GM21367 (cell line): ENCODE measurements around the gene WDTC1.

Experiments
- ATAC-seq: cut with Tn5 transposase; IDR thresholded peaks from one replicate; pipeline ENCODE4 v1.9.1; 2021; ENCODE audit not compliant: unreplicated experiment

Gene WDTC1

DNA sequence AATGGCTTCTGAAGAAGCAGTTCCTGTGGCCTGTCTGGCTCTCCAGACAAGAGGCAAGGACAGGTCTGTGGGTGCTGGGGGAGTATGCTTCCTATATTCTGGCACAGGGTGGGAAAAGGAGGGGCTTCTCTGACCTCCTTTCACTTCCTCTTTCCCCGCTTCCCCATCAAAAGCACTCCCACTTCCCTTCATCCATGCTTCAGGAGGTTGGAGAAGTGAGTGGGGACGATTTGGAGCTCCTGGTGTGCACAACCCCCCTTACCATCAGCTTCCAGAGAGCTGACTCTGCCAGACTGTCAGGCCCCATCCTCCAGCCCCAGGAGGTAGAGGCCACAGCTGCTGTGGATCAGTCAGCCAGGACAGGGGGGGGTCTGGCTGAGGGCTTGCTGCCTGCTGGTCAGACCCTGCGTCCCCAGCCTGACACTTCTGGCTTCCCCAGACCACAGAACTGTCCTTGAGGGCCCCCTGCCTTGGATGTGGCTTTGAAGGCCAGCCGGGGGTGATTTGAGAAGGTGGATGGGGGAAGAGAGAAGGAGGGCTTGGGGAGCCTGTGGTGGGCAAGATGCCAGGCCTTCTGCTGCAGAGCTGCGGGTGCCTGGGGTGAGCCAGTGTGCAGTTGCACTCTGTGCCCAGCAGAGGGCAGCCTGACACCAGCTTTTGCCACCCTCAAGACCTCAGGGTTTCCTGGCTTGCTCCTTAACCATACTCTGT, 66.1 kb downstream of the WDTC1 start:
- no peak for ATAC-seq

- no peak for ATAC-seq
Observed at GRCh38 chr1:27301052-27301422, 66.6 kb downstream of the WDTC1 start.

DNA sequence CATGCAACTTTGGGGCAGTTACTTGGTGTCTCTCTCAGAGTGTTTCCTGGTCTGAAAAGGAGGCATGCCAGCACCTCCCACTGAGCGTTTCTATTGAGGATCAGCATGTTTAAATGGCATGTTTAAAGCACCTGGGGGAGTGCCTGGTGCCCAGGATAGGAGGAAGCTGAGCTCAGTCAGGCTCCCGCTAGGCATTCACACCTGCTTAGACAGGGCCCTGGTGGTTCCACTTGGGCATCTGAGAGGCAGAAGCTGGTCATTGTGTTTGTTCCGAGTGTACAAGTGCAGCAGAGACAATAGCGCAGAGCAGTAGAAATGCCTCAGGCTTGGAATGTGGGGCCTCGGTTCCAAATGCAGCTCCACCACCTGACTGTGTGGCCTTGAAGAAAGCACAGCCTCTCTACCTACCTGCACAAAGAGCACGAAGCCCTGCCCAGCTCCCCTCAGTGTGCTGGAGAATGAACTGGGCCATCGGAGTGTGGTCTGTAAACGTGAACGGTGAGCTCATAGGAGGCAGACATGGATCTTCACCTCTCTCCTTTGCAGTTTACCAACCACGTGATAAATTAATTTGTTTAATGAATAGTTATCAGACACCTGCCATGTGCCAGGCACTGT, 67.3 kb downstream of the WDTC1 start:
- ATAC-seq: no peak

DNA sequence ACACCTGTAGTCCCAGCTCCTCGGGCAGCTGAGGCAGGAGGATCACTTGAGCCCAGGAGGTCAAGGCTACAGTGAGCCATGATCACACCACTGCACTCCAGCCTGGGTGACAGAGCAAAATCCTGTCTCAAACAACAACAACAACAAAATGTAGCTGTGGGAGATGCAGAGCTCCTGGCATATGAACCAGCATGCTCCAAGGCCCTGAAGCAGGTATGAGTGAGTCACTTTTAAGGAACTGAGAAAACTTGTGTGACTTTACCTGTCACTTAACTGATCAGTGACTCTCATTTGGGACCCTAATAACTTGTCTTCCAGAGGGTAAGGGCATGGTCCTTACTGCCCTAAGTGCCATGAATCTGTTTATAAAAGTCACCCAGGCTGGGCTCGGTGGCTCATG, 68.2 kb downstream of the WDTC1 start:
- no peak for ATAC-seq

GRCh38 chr1:27303509-27303908, 69.1 kb downstream of the WDTC1 start:
- no peak for ATAC-seq

DNA sequence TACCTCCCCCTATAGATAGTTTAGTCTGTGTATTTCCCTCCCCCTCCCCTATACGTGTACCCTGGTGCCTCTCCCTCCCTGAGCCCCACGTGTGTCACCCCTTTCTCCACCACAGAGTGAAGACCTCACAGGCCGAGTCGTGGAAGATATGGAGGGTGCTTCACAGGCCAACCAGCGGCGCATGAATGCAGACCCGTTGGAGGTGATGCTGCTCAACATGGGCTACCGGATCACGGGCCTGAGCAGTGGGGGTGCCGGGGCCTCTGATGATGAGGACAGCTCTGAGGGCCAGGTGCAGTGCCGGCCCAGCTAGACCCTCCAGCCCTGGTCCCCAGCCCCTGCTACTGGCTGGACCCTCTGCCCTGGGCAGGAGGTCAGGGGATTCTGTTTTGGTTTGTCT, 71.6 kb downstream of the WDTC1 start:
- ATAC-seq: no peak

- ATAC-seq: no peak
Observed at GRCh38 chr1:27306892-27307761, 72.7 kb downstream of the WDTC1 start.

- no peak for ATAC-seq
Observed at GRCh38 chr1:27307874-27308598, 73.6 kb downstream of the WDTC1 start.

- no peak for ATAC-seq
Observed at GRCh38 chr1:27314169-27314568, 79.7 kb downstream of the WDTC1 start.

DNA sequence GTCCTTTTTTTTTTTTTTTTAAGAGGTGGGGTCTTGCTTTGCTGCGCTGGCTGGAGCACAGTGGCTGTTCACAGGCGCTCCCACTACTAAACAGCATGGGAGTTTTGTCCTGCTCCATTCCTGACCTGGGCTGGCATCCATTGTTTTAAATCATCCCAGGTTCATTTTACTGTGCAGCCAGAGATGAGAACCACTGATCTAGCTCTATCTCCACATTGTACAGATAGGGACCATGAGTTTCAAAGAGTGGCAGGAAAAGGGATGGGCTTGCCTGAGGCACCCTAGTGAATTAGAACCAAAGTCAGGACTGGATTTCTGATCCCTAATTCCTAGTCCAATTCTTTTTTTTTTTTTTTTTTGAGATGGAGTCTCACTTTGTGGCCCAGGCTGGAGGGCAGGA, 80.3 kb downstream of the WDTC1 start:
- ATAC-seq: no peak

- no peak for ATAC-seq
Observed at GRCh38 chr1:27316860-27317259, 82.4 kb downstream of the WDTC1 start.

DNA sequence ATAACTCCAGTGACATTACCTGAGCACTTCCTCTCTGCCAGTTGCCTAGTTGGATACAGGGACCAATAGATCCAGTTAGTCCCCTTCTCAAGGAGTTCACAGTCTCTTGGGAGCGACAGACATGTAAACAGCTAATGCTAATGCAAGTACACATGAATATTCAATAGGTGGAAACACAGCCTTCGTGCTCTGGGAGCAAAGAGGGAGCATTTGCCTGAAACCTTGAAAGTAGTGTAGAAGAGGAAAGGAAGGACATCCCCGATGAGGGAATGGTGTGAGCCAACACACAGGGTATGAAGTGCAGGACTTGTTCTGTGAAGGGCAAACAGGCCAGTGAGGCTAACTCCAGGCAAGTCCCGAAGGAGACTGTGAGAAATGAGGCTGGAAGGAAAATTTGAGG, 83.7 kb downstream of the WDTC1 start:
- no peak for ATAC-seq

- no peak for ATAC-seq
Observed at GRCh38 chr1:27318596-27318995, 84.2 kb downstream of the WDTC1 start.

GRCh38 chr1:27321813-27322568, 87.6 kb downstream of the WDTC1 start, which contains the start of gene TMEM222:
TSS of gene TMEM222 (plus strand) at chr1:27322163. CDS start at chr1:27322198, 35 bp downstream.
- peak; percentile 81 for ATAC-seq

GRCh38 chr1:27322569-27323240, 88.3 kb downstream of the WDTC1 start:
- no peak for ATAC-seq

DNA sequence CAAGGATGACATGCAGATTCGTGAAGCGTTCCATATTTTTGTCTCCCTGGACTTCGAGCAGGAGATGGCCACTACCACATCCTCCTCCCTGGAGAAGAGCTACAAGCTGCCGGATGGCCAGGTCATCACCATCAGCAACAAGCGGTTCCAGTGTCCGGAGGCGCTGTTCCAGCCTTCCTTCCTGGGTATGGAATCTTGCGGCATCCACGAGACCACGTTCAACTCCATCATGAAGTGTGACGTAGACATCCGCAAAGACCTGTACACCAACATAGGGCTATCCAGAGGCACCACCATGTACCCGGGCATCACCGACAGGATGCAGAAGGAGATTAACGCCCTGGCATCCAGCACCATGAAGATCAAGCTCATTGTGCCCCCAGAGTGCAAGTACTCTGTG, 90.9 kb downstream of the WDTC1 start:
- ATAC-seq: no peak

DNA sequence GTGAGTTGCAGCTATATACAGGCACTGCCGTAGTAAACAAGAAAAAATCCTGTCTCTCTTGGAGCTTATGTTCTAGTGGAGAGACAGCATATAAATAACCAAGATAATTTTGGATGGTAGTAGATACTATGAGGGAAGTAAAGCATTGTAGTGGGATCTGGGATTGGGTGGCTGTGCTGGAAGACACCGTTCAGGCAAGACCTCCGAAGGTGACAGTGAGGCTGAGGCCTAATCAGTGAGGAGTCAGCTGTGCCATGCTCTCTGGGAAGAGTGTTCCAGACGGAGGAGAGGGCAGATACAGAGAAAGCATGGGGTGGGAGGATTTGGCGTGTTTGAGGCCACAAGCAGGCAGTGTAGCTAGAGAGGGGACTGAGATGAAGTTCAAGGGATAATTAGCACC, 93.5 kb downstream of the WDTC1 start:
- ATAC-seq: no peak

DNA sequence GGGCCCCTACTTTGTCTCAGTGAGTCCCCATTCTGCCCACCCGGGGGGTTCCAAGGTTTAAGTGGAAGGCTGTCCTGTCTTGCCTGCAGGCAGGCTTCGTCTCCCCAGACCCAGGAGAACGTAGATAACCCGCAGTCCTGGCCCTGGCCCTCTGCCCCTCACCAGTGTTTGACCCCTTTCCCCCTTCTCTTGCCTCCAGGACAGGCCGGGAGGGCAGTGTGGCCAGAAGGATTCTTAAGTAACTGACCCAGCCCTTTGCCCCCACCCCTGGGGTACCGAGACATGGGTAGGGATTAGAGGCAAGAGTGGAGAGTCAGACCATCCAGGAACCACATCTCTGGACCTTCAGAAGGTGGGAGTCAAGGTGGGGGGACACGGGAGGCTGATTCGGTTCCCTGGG, 96.4 kb downstream of the WDTC1 start:
- no peak for ATAC-seq

GRCh38 chr1:27331426-27331825, 97.0 kb downstream of the WDTC1 start:
- no peak for ATAC-seq

DNA sequence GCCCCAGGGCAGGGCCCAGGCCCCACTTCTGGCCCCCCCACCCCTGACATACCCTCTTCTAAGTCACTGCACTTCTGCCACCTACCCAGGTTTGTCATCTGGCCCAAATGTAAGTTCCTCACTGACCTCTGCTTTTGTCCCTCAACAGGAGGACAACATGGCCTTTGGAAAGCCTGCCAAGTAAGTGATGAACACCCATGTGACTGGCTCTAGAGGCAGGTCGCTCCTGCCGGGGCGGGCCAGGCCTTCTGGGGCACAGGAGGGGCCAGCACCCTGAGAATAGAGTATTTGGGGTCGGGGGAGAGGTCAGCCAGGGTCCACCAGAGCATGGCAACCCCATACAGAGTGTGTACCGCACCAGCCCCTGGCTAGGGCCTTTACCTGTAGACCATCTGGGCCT, 97.5 kb downstream of the WDTC1 start:
- no peak for ATAC-seq
